Suppressor macrophage treated with lipopolysaccharide for 1 hour (primary cell): ENCODE data around the gene COLEC12.
"Not testable (repeated sequence)": the region's sequence is repeated elsewhere in the genome, so short reads cannot be mapped to it uniquely, and the experiment has no call there.

Experiments used
- DNase-seq, 3 donors: peaks; one replicate each; pipeline ENCODE4 v3.0.0-alpha.2; 2020 to 2022

The COLEC12 gene

DNA sequence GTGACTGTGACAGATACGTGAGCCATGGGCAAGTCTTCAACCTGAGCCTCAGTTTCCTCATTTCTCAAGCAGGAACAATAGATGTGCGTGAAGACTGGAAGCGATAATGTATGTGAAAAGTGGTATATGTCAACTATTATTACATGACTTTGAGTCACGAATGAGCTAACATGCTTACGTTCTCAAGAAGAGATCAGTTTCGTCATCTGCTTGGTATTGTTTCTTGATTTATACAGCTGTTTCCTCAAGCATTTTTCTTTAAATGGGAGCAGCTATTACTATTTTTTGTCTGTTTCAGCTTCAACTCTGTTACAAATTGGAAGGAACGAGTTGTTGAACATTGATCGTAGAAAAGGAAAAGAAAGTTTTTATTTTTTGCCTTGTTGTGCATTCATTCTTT lies 184.1 kb downstream of the COLEC12 start:
- DNase-seq: no peak

DNA sequence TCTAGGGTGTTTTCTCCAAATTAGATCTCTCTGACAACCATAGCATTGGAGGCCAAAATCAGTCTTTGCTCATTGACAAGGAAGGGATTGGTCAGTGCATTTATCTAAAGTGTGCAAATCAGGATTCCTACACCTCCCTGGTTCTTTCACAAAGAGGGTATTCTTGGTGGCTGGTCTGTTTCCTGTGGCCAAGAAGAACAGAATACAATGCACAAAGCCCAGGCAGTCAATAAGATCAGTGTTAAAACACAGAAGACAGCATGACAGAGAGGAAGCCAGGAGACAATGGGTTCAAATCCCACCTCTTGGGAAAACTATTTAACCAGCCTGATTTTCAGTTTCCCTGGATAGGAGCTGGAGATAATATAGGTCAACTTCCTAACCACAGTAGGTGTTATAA lies 186.6 kb downstream of the COLEC12 start:
- no peak for DNase-seq

DNA sequence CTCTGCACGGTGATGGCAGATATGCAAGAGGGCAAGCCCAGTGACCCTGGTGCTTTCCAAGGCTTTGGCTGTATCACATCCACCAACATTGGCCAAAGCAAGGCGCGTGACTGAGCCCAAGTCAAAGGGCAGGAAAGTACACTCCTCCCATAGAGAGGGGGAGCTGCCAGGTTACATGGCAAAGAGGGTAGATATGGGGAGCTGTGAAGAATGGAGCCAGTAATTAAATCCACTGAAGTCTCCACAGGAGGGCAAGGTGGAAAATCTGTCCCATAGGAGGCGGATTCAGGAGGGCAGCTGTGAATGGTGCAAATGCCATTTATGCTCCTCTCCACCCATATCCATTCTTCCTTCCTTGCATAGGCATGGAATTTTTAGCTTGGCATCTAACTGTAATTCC lies 188.1 kb downstream of the COLEC12 start:
- DNase-seq: no peak

DNA sequence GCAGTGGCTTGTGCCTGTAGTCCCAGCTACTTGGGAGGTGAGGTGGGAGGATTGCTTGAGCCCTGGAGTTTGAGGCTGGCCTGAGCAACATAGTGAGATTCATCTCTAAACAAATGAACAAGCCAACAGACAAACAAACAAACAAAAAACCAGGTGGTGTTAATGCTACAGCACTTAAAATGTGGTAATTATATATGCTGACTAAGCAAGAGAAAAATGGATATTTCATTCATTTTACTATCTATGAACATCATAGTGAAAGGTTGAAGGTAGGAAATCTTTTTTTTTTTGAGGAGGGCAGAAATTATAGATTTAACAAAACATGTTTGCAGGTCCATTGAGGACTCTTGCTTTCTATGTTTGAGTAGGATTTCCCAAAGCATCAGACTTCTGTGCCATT lies 190.5 kb downstream of the COLEC12 start:
- no peak for DNase-seq

DNA sequence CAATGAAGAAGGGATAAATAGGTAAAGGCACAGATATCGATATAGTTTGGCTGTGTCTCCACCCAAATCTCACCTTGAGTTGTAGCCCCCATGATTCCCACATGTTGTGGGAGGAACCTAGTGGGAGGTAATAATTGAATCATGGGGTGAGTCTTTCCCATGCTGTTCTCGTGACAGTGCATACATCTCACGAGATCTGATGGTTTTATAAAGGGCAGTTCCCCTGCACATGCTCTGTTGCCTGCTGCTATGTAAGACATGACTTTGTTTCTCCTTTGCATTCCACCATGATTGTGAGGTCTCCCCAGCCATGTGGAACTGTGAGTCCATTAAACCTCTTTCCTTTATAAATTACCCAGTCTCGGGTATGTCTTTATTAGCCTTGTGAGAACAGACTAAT lies 192.4 kb downstream of the COLEC12 start:
- not testable (repeated sequence) for DNase-seq

DNA sequence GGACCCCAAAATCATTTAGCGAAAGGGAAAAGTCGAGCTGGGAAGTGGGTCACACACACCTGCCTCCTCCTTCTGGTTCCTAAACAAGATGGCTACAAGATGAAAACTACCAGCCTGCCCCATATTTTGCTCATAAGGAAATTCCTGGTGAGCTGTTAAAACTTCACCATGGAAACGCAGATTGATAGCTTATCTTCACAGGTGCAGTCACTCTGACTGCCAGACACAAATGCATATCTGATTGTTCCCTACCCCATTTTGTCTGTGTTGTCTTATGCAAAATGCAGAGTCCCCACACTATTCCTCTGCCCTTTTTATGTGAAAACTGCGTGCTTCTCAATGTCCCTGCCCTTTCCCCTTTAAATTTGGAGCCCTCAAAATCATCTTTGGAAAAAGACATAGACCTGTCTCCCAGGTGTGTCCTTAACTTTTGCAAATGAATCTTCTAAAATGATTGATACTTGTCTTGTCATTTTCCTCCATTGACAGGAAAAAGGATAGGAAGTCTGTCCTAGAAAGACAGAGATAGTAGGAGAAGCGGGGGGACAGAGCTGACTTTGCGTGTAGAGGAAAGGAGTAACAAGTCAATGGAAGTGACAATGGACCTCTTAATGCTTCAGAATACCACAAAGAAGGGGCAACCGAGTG lies 193.8 kb downstream of the COLEC12 start:
- no peak for DNase-seq

DNA sequence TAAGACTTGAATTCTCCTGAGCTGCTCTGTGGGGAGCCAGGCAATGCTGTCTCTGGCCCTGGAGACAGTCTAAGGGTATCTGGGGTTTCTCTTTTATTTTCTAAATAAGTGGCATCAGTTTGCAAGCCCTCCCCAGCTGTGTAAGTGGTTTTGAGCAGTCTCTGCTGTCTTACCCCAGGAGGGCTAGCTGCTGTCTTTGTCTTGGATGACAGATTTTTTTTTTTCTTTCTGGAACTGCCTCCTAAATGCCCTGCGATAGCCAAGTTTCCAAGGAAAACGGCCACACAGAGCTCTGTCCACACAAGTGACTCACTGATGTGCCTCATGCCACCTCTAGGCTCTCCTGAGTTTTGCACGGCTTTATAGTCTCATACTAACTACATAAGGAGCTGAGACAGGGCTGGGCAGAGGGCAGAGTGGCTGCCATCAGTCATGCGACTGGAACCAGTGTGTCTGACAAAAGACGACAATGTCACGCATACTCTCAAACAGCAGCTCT lies 195.4 kb downstream of the COLEC12 start:
- no peak for DNase-seq

DNA sequence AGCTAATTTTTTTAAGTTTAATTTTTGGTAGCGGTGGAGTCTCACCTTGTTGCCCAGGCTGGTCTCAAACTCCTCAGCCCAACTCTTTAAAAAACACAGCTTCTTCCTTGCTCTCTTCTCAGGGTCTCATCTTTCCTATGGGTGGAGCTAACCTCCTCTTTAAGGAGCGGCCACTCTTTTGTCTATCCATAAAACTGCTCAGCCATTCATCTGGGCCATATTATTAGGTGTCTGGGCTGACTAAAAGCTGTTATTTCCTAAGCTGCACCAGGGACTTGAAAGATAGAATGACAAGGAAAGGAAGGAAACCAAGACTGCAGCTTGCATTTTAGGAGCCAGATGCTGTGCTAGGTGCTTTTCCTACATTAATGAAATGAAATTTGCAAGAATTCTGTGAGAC lies 196.9 kb downstream of the COLEC12 start:
- no peak for DNase-seq

DNA sequence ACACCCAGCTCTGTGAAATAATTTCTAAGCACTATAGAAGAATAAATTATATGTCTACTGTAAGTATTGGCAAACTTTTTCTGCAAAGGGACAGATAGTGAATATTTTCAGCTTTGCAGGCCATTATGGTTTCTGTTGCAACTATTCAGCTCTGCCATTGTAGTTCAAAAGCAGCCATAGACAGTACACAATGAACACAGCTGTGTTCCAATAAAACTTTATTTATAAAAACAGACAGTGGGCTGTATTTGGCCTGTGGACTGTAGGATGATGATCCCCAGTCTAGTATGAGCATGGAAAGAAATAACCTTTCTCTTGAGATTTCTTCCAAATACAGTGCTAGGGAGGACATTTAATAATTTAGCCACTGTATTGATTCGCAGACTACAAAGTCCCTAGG lies 197.5 kb downstream of the COLEC12 start:
- DNase-seq: no peak

DNA sequence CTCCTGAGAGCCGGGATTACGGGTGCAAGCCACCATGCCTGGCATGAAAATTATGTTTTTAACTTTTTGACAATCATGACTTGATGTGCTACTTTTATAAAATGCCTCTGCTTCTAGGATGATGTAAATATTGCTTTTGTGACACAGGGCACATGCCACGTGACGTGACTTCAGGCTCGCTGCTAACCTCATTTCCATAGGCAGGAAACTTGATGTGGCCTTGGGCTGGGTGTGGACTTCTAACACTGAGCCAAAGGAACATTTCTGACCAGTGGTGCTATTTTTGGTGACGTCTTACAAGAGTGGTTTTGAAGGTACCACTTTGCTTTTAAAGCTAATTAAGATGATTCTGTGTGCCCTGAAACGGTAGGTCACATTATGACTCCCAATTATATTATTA lies 198.4 kb downstream of the COLEC12 start:
- no peak for DNase-seq

DNA sequence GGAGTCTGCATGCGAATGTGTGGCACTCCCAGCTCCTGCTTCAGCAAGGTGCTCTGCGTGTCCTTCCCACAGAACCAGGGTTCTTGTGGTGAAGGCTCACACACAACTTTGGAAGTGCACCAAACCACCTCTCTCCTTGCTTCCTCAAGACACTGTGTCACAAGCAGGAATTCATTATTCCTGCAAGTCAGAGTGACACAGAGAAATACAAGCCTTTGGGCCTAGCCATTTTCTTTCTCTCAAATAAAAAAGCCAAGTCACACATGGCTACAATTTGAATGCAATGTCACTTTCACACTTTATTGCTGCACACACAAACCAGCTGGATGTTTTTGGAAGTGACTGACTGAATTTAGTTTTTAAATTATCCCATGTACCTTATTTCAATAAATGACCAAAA lies 202.6 kb downstream of the COLEC12 start:
- no peak for DNase-seq

DNA sequence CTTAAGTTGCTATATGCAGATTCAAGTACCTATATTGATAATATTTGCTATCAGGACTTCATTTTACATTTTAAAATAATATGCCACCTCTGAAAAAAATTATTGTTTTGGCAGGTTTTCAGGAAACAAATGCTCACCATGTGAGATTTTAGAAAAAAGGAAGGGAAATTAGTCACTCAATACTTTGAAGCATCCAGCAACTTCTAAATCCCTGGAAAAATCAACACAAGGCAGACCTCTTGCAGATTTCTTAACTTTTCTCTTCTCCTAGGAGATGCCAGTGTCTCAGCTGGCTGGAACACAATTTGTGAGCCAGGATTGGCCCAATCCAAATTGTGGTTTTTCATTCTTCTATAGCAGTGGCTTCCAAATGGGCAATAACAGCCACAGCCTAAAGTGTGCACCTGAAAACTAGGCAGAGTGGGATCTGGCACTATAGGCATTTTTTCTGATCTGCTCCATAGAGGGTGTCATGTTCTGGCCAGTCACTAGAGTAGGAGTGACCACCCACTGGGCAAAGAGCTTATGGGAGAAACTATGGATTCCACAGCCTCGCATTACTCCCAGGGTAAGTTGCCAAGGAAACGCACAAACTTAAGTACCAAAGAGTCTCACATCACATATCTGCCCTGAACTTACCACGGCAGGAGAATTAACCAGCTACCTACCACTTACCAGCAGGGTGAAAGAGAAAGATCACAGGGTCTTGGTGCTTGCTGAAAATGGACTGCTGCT lies 204.6 kb downstream of the COLEC12 start:
- no peak for DNase-seq

DNA sequence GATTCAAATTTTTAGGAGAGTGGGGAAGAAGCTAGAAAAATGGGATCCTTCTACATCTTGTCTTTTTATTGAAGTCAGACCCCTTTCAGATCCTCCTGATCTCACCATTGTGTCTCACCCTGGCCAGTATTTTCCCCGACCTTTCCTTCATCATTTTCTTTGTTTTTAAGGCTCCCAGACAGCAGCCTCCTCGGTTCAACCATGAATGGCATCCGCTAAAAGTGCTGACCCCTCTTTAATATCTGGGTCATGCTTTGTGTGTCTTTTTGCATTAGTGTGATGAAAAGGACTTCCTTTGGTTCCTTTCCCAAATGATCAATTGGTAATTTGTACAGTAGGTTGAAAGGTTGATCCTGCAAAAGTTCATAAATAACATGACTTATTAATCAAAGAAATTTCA lies 205.9 kb downstream of the COLEC12 start:
- no peak for DNase-seq

DNA sequence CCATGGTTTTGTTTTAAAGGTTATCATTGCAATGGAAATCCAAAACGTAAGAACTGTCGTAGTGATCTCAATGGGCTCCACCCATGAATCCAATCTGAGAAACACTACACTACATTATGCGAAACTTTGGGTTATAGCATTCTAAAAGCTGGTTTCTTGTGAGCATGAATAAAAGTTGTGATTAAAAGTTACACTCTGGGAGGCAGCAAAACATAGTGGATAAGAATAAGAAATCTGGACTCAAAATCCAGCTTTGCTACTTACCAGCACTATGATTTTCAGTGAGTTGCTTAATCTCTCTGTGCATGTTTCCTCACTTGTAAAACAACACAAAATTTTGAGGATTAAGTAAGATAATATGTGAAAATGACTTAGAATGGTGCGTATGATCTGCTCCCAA lies 207.0 kb downstream of the COLEC12 start:
- DNase-seq: no peak

DNA sequence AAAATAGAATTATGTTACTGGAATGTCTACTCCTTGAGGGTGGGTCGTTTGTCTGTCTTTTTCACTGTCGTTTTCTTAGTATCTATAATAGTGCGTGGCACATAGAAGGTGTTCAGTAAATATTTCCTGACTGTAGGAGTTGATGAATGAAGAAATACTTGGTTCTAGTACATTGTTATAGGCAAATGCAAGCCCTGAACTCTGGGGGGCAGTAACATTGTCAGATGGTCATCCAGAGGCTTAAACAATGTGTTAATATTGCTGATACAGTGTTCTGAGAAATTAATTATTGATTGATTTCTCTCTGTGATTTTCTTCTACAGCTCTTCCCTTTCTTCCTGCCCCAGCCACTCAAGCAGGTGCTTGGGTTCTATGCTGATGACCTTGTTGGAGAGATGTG lies 208.2 kb downstream of the COLEC12 start:
- DNase-seq: no peak

DNA sequence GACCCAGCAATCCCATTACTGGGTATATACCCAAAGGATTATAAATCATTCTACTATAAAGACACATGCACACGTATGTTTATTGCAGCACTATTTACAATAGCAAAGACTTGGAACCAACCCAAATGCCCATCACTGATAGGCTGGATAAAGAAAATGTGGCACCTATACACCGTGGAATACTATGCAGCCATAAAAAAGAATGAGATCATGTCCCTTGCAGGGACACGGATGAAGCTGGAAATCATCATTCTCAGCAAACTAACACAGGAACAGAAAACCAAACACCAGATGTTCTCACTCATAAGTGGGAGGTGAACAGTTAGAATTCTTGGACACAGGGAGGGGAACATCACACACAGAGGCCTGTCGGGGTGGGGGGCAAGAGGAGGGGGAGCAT lies 210.5 kb downstream of the COLEC12 start:
- not testable (repeated sequence) for DNase-seq

DNA sequence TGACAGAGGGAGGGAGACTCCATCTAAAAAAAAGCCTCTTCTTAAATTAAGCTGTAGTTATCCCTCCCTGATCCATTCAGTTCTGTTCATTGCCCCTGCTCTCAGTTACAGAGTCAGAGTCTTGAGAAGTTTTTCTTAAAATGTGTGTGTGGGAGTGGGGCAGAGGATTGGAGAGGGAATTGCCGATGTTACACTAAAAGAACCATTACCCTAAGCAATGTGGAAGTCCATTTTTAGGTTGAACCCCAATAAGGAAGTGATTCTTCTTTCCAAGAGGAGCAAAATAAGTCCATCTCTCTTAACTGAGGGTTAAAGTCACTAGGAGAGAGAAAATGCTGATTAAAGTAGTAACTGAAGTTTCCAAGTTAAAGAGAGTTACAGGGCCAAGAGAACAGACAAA lies 211.5 kb downstream of the COLEC12 start:
- DNase-seq: peak; percentile 77 to 84 (median 81)

DNA sequence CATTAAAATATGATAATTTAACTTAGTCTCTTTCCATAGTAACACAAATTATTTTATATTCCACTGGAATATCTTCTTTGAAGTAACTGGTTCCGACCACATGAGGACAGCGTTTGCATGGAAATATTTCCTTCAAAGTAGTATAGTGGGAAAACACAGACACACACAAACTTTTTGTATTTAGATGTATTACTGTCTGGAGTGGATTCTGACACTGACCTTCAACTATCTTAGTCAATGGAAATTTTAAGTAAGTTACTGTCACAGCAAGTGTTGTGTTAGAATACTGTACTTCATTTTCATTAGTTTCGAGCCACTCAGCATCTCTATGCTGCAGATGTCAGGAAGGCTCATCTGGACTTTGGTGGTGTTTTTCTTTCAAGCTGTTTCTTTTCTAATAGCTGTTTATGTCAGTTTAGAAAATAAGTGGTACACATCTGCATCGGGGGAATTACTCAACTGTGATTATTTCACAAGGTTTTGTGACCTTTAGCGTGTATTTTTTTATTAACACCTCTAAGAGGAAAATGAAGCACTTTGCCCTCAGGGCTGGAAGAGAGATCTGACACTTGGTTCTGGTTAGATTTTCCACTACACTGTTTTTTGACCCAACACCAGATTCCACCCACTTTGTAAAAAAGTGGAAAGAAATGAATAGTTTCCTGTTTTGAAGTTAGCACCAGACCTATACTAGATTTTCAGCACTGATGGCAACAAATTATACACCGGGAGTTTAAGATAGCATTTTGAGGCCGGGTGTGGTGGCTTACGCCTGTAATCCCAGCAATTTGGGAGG lies 213.8 kb downstream of the COLEC12 start:
- peak; percentile 66 to 73 (median 70) for DNase-seq

DNA sequence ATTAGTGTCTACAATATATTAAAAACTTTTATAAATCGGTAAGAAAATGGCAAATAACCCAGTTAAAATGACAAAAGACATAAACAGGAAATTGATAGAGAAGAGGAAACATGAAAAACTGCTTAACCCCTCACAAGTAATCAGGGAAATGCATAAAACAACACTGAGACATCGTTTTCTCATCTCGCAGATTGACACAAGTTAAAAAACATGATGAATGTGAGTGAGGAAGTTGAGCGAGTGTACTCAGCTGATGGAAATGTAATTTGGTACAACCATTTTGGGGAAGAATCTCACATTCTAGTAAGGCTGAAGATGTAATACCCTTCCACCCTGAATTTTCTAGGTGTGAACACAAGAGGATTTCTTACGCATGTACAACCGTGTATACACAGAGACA lies 214.7 kb downstream of the COLEC12 start:
- no peak for DNase-seq

DNA sequence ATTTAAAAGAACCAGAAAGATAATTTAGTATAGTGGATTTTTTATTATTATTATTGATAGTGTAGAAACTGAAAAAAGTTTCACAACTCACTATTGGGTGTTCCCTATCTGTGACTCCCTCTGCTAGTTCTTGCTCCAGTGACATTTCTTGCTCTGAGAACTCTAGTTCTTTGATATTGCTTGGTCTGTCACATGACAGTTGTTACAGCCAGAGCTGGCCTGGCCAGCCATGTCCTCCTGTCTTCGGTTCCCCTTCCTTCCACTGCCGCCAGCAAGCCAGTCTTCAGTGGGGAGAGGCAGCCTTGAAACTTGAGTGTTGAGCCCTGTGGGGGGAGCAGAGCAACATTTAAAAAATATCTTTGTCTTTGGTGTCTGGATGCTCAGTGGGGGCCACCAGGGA lies 225.0 kb downstream of the COLEC12 start:
- peak; percentile 37 to 51 (median 39) for DNase-seq

DNA sequence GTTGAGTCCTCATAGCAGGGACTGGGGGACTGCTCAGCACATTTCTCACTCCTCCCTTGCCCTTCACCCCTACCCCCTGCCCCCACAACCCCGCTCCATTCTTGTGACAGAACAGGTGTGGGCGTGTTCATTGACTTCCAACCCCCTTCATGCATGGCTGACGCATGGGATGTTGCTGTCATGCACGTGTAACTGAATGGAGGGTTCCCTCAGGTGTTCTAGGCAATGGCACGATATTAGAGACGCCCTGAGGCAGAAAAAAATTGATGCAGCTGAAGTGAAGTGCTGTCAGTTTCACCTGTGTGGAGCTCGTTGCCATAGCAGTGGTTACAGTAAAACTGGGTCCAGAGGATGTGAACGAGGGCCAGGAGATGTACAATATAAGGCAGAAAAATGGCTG lies 226.2 kb downstream of the COLEC12 start:
- no peak for DNase-seq

DNA sequence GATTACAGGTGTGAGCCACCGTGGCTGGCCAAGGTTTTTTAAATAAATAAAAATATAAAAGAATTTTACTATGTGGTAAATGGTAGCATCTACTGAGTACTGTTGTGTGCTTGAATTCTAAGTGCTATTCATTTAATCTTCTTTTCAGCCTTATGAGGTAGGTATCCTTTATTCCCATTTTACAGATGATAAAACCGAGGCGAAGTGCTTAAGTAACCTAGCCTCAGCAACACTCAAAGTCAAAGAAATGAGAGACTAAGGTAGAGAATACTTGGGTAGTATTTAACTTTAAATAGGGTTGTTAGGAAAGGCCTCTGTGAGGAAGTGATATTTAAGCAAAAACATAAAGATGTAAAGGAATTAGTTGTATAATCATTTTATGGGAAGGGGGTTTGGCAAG lies 227.0 kb downstream of the COLEC12 start:
- DNase-seq: no peak

DNA sequence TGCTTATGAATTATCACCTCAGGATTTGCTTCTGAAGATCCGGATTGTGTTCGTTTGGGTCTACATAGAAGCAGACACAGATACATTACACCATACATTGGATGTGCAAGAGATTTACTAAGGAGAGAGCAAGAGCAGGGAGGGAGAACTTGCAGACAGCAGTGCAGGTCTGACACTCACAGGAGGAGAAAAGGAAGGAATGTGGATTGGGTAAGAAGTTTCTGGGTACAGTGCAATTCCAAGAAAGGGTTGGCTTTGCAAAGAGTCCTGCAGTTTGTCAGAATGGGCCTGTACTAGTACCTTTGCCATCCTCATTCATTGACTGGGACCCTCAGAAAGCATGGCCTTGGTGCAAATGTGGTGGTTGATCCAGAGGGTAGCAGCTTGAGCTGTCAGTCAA lies 227.9 kb downstream of the COLEC12 start:
- DNase-seq: no peak
